Mammary epithelial cell (primary cell): Measurements from ENCODE around the gene OR1S2.

ENCODE experiments used
- EZH2 ChIP-seq: IDR thresholded peaks from 2 replicates; pipeline ENCODE4 v1.6.1; 2012; ENCODE audit warnings: low read length, inconsistent platforms, borderline replicate concordance
- TF ChIP-seq, protein P1 (sequence below), 2 donors: IDR thresholded peaks in 1 of 2; conservative IDR thresholded peaks in 1 of 2; 2 replicates each; pipeline ENCODE4 v1.5.1; 2011 to 2012; ENCODE audit warnings: inconsistent platforms in 2 of 2, low read length in 2 of 2, mild to moderate bottlenecking in 2 of 2, control low read depth in 1 of 2, low read depth in 1 of 2; ENCODE audit not compliant: insufficient read depth in 1 of 2; ENCODE audit errors: extremely low read depth in 1 of 2

DNA sequence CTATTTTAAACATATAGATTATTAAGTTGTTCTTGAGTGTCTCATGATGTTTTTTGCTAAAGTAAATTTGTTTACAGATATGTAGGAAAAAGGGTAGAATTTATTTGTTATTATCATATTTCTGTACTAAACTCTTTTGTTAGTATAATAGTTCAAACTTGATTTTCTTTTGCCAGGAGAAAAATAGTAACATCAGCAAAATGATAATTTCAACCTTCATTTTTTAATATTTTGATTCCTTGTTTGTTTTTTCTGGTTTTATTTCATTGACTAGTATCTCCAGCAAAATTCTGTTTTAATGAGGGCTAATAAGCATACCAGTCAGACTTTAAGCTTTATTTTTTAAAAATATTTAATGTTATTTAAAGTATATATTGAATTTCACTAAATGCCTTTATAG is 12.5 kb upstream of the OR1S2 start:
- TF ChIP-seq, protein P1, sequence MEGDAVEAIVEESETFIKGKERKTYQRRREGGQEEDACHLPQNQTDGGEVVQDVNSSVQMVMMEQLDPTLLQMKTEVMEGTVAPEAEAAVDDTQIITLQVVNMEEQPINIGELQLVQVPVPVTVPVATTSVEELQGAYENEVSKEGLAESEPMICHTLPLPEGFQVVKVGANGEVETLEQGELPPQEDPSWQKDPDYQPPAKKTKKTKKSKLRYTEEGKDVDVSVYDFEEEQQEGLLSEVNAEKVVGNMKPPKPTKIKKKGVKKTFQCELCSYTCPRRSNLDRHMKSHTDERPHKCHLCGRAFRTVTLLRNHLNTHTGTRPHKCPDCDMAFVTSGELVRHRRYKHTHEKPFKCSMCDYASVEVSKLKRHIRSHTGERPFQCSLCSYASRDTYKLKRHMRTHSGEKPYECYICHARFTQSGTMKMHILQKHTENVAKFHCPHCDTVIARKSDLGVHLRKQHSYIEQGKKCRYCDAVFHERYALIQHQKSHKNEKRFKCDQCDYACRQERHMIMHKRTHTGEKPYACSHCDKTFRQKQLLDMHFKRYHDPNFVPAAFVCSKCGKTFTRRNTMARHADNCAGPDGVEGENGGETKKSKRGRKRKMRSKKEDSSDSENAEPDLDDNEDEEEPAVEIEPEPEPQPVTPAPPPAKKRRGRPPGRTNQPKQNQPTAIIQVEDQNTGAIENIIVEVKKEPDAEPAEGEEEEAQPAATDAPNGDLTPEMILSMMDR (conservative IDR thresholded peaks at IDR 0.05 in 1 of 2, IDR thresholded peaks at IDR 0.05 in 1 of 2; ENCODE audit: extremely low read depth in 1 of 2, insufficient read depth in 1 of 2, low read depth in 1 of 2, low read length in 2 of 2), result no peak
- TF ChIP-seq EZH2, result no peak
